HG02623 (cell line): ENCODE data around the gene SCAP.

ENCODE experiments used
- ATAC-seq: cut with Tn5 transposase; IDR thresholded peaks from one replicate; pipeline ENCODE4 v1.9.1; 2021; ENCODE audit warnings: moderate library complexity; ENCODE audit not compliant: unreplicated experiment

The SCAP gene

DNA sequence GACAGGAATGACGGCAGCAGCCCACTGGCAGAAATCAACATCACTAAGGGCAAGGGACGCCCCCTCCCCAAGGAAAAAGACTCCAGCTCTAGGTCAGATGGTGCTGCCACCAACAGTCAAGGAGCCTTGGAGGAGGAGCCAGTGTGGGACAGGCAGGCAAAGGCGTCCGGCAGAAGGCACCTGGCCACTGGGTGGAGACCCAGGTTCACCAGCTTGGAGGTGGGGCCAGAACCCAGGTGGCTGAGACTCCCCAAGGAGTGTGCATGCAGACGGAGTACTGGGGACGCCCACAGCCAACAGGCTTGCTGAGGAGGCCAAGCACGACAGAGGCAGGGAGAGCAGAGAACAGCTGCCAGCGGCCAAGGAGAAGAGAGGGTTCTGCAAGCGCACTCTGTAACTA, 59.7 kb downstream of the SCAP start:
- no peak for ATAC-seq

DNA sequence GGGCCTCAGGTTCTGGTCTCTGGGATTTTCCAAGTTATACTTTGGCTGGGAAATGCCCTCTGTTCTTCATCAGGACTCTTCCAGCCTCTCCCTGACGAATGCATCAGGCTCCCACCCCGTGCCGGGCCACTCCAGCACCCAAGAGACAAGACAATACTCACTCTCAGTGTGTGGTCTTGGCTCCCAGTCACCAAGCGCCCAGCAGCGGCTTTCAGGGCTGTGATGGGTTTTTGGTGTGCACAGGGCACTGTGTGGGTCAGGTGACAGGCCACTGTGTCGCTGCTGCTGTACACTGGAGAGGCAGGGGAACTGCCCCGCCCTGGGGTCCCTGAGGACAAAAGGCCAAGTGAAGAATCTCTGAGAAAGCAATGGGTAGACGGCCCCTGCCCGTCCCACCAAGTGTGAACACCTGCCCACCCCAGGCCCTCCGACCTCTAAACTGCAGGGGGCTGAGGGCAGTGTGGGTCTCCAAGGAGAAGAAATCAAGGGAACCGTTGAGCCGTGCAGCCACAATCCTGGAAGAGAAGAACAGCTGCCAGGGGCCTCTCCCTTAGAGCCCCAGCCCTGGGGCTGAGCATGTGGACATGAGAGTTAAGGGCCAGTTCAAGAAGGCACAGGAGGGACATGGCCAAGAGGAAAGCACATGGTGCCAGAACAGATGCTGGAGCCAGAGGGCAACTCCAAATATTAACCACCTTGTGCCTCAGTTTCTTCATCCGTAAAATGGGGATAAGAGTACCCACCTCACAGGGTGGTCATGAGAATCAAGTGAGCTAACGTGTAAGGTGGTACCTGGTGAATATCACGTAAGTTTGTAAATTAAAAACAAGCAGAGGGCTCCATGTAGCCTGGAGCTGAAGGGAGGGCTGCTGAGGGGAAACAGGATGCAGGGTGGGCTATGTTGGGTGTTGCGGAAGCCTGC, 60.8 kb downstream of the SCAP start:
- ATAC-seq: no peak

DNA sequence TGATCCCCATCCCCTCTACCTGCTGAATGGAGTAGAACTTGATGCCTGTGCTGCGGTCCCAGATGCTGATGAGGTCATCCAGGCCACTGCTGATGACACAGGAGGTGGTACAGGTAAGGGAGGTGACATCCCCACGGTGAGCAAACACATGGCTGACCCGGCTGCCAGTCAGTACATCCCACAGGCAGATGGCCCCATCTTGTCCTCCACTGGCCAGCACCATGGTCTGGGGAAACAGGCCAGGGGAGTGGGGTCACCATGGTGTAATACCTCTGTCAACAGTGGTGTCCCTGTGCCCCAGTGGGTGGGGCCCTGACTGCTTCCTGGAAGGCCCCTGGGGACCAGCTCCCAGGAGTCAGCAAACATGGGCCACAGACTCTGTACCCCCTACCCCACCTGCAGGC, 61.6 kb downstream of the SCAP start:
- ATAC-seq: no peak

GRCh38 chr3:47413751-47414150, 62.0 kb downstream of the SCAP start:
- no peak for ATAC-seq

GRCh38 chr3:47412842-47413520, 62.8 kb downstream of the SCAP start:
- ATAC-seq: no peak

GRCh38 chr3:47412453-47412756, 63.3 kb downstream of the SCAP start:
- ATAC-seq: no peak

DNA sequence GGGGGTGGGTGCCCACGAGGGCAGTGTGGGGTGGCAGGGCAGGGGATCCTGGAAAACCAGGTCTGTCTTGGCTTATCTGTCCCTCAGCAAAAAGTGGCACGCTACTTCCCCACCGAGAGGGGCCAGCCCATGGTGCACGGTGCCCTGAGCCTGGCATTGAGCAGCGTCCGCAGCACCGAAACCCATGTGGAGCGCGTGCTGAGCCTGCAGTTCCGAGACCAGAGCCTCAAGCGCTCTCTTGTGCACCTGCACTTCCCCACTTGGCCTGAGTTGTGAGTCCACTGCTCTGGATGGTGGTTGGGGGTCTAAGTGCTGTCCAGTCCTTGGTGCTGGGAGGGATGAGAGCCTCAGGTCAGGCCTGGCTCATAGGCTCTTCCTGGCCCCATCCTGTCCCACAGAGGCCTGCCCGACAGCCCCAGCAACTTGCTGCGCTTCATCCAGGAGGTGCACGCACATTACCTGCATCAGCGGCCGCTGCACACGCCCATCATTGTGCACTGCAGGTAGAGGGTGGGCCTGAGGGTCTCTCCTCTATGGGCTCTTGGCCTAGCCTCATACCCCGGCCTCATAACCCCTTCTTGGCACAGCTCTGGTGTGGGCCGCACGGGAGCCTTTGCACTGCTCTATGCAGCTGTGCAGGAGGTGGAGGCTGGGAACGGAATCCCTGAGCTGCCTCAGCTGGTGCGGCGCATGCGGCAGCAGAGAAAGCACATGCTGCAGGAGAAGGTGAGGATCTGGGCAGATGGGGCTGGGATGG, 63.9 kb downstream of the SCAP start:
- ATAC-seq: no peak

DNA sequence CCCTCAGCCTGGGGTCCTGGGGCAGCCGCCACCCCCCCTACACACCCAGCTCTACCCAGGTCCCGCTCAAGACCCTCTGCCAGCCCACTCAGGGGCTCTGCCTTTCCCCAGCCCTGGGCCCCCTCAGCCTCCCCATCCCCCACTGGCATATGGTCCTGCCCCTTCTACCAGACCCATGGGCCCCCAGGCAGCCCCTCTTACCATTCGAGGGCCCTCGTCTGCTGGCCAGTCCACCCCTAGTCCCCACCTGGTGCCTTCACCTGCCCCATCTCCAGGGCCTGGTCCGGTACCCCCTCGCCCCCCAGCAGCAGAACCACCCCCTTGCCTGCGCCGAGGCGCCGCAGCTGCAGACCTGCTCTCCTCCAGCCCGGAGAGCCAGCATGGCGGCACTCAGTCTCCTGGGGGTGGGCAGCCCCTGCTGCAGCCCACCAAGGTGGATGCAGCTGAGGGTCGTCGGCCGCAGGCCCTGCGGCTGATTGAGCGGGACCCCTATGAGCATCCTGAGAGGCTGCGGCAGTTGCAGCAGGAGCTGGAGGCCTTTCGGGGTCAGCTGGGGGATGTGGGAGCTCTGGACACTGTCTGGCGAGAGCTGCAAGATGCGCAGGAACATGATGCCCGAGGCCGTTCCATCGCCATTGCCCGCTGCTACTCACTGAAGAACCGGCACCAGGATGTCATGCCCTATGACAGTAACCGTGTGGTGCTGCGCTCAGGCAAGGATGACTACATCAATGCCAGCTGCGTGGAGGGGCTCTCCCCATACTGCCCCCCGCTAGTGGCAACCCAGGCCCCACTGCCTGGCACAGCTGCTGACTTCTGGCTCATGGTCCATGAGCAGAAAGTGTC, 64.7 kb downstream of the SCAP start:
- no peak for ATAC-seq

DNA sequence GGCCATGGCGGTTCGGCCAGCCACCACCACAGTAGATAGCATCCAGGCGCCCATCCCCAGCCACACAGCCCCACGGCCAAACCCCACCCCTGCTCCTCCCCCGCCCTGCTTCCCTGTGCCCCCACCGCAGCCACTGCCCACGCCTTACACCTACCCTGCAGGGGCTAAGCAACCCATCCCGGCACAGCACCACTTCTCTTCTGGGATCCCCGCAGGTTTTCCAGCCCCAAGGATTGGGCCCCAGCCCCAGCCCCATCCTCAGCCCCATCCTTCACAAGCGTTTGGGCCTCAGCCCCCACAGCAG, 65.4 kb downstream of the SCAP start:
- ATAC-seq: no peak

- ATAC-seq: no peak
Measured at GRCh38 chr3:47409688-47410416, 65.9 kb downstream of the SCAP start.

DNA sequence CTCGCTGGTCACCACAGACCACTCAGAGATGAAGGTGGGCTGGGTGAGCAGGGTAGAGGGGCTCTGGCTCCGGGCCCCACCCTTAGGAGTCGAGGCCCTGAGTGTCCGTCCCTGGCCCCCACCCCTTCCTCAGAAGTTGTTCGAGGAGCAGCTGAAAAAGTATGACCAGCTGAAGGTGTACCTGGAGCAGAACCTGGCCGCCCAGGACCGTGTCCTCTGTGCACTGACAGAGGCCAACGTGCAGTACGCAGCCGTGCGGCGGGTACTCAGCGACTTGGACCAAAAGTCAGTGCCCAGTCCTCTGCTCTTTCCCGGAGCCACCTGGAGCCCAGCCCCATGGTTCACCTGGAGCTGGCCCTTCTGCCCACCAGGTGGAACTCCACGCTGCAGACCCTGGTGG, 66.5 kb downstream of the SCAP start:
- no peak for ATAC-seq

GRCh38 chr3:47408839-47409229, 66.9 kb downstream of the SCAP start:
- ATAC-seq: no peak

DNA sequence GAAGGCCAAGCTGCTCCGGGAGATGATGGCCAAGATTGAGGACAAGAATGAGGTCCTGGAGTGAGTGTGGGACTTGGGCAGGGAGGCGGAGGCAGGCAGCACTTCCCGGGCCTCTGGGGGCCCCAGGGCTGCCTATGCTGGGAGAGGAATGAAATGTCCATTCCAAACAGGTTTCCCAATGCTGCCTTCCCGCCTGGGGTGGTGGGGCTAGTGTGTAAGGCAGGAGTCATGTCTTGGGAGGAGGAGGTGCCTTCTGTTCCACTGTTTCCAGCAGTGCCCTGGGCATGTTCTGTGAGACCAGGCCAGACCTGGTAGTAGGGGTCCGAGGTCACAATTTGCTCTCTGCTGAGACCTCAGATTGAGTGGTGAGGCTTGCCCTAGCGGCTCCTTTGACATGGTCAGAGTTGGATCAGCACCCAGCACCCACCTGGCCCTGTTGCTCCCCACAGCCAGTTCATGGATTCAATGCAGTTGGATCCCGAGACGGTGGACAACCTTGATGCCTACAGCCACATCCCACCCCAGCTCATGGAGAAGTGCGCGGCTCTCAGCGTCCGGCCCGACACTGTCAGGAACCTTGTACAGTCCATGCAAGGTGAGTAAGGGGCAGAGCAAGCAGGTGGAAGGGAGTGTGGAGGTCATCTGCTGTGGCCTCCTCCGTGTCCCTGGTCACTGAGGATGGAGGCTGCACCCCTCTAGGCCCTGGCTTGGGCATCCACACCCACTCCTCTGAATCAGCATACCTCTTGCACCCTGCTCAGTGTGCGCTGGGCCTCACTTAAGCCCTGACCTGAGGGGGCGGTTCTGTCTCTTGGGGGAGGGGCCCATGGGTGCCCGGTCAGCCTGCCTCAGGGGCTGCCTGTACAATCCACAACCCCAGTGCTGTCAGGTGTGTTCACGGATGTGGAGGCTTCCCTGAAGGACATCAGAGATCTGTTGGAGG, 67.6 kb downstream of the SCAP start:
- no peak for ATAC-seq

- ATAC-seq: no peak
Measured at GRCh38 chr3:47407237-47407636, 68.5 kb downstream of the SCAP start.

DNA sequence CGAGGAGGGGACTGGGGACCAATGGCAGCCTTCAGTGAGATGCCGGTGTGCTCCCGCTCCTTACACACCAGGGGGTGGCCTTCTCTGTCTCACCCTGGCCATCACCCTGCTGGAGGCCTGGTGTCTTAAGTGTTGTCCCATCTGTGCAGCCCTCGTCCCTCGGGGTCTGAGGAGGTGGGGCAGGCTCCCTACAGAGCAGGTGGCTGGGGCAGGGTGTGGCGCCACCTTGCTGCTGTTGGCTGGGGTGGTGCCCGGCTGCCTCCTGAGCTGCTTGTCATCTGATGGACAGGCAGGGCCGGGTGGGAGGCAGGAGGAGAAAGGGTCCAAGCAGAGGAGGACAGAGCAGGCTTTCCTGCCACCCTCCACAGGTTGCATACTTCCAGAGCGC, 69.0 kb downstream of the SCAP start:
- ATAC-seq: no peak

GRCh38 chr3:47405820-47406761, 69.7 kb downstream of the SCAP start:
- ATAC-seq: no peak

- no peak for ATAC-seq
Measured at GRCh38 chr3:47404955-47405790, 70.6 kb downstream of the SCAP start.
